GM21723 (cell line): ENCODE data around the gene BRD2.

Experiments used
- ATAC-seq: cut with Tn5 transposase; IDR thresholded peaks from one replicate; pipeline ENCODE4 v1.9.1; 2021; ENCODE audit warnings: mild to moderate bottlenecking, moderate library complexity; ENCODE audit not compliant: unreplicated experiment

Gene BRD2

DNA sequence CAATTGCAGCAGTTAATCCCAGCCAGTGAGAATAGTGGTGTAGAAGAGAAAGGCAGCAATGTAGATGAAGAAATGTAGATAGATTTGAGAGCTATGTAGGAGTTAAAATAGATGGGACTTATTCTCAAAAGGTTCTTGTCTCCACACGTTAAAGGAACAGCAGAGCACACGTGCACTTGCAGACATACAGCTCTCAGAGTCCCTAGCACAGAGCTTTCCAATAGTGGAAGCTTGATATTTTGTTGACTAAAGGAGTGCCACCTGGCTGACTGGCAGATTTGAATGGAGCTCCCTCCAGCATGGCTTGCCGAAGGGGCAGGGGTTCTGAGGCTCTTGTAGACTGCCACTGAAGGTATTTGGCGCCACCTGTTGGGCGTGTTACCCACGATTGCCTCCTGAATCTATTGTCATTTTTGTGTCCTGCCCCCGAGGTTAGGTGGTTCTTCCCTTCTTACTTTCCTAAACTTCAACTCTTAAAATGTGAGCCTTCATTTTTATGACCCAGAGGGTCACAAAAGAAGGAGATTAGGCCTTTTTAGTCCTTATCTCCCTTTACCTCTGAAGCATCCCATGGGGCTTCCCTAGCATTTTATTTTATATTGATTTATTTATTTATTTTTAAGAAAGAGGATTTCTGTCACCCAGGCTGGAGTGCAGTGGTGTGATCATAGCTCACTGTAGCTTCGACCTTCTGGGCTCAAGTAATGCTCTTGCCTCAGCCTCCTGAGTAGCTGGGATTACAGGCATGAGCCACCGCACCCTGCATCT lies 16.4 kb downstream of the BRD2 start:
- peak; percentile 50 for ATAC-seq

- no peak for ATAC-seq
Observed at GRCh38 chr6:32989368-32989767, 21.0 kb downstream of the BRD2 start.

GRCh38 chr6:32991972-32992371 lies 23.6 kb downstream of the BRD2 start:
- ATAC-seq, result no peak

- ATAC-seq, result no peak
Observed at GRCh38 chr6:32993363-32993973, 25.1 kb downstream of the BRD2 start.

- no peak for ATAC-seq
Observed at GRCh38 chr6:32995448-32995847, 27.1 kb downstream of the BRD2 start.

- no peak for ATAC-seq
Observed at GRCh38 chr6:33000055-33000454, 31.7 kb downstream of the BRD2 start.

GRCh38 chr6:33001685-33002084 lies 33.3 kb downstream of the BRD2 start:
- no peak for ATAC-seq

- ATAC-seq, result no peak
Observed at GRCh38 chr6:33004940-33005339, 36.5 kb downstream of the BRD2 start.

DNA sequence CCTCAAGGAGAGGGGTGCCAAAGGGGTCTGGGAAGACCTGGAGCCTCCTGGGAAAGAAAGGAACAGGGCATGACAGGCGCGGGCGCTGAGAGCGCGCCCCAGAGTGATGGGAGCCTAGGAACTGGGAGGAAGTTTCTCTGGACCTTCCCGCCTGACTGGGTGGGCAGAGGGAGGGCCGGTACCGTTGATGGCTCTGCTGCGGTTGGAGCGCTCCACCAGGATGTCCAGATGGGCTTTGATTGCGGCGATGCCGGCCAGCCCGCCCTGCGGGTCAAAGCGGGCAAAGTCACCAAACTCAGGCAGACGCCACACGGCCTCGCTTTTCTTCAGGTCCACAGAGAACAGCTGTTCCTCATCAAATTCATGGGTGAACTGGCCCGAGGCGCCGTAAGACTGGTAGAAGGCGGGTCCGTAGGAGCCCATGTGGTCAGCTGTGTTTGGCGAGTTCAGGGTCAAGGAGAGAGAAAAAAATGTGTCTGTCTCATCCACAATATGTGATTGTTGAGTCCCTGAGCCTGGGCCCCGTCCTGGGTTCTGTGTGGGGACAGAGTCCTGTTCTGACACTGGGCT lies 39.5 kb downstream of the BRD2 start:
- no peak for ATAC-seq

- ATAC-seq, result peak; percentile 93
Observed at GRCh38 chr6:33008944-33009861, 40.8 kb downstream of the BRD2 start, which contains the start of gene HLA-DOA. Gene HLA-DOA, minus strand, starts transcription at chr6:33009591.

DNA sequence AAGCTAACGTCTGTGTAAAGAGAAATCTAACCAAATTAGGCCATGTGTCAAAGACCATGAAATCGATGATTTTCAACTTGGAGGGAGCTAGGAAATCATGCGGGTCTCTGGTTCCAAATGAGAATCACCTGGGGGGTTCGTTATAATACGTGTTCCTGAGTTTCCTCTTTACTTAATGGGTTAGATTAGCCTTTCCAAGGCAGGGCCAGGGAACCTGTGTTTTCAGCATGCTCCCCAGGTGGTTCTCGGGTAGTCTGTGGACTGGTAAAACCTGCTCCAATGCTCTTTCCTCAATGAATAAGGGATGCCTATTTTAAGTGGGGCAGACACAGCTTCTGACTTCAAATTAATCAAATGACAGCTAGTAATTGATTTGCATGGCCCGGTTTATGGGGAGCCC lies 42.0 kb downstream of the BRD2 start:
- ATAC-seq, result no peak

DNA sequence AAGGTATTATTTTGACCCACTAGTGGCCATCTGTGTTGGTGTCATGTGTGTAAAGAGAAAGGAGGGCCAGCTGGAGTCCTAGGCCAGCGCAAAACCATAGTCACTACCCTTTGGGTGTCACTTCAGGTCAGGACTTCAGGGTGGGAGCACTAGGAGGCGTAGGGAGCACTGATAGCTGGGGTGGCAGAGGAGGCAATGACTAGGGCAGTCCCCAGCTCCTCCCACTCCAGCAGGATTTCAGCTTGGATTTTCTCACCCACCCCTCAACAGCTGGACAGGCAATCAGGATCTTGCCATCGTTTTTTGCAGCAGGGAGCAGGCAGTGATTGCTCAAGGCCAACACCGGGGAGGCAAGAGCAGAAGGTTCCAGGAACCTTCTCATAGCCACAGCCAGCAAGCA lies 45.2 kb downstream of the BRD2 start:
- ATAC-seq, result no peak

GRCh38 chr6:33014841-33015634 lies 46.6 kb downstream of the BRD2 start:
- no peak for ATAC-seq

DNA sequence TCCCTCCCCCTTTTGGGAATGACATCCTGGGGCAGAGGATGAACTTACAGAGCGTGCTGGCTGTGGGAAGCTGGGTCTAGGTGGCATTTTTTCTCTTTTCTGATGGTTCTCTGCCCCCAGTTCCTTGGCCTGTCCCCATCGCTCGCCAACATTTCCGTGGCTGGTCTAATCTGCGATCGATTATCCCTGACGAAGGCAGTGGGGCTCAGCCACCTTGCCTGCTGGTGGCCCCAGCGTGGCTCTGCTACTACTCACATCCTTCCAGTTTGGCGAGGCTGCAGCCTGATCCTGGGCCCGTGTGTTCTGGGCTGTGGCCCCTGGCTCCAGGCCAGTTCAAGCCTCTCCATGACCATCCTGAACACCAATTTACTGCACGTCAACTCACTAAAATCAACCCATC lies 47.4 kb downstream of the BRD2 start:
- no peak for ATAC-seq

DNA sequence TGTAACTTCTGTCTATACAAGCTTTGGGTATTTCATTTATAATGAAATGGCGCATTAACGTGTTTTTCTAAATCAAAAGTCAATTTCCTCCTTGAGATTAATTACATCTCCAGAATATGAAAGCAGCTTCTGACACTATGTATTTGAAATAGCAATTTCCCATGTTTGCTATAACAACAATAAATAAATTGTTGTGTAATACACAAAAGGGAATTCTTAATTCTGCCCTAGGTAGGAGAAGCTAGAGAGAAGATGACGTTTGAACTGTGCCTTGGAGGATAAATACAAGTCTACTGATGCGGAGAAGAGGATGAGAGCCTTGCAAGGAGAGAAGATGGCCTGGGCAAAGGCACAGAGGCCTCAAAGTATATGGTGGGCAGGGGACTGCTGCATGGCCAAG lies 48.6 kb downstream of the BRD2 start:
- ATAC-seq, result no peak

DNA sequence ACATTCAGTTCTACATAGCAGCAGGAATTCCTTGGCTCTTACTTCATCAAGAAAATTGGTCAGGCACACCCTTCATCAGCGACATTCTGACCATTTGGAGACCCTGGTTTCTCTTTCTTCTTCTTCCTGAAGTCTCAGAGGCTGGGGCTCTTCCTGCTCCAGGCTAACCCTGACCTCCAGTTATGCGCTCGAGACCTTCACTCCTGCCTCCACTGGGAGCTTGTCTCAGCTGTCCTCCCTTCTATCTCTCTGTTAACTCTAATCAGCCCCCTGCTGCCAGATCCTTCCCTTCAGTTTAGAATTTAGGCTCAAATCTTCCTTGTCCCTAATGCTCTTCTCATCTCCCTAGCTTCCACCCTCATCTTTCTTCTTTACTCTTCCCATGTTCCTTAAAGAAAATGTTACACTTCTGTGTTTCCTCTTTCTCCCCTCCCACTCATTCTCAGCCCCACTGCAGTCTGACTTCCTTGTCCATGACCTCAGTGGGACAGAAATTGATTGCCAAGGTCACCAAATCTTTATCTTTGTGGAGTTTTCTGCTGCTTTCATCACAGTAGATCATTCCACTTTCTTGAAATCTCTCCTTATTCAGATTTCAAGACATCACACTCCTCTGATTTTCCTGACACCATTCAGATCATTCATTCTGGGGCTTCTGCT lies 49.4 kb downstream of the BRD2 start:
- ATAC-seq, result no peak

GRCh38 chr6:33018418-33018817 lies 50.0 kb downstream of the BRD2 start:
- ATAC-seq, result no peak

DNA sequence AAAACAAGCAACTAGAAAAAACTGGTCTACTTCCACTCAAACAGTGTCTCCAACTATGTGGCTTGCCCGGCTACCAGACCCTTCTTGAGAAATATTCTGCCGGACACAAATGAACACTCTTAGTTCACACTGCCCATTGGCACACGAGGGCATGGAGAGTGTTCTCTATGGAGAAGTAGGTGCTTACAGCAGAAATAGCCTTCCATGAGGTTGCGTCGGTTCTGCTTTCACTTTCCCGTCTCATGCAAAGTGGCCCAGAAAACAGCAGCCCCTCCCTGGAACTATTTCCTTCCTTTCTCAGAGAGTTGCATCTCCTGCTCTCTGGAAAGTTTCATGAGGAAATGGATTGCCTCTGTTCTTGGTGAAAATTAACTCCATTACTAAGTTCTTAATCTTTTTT lies 50.5 kb downstream of the BRD2 start:
- ATAC-seq, result peak; percentile 64

- no peak for ATAC-seq
Observed at GRCh38 chr6:33019372-33019771, 51.0 kb downstream of the BRD2 start.

- no peak for ATAC-seq
Observed at GRCh38 chr6:33021917-33022316, 53.5 kb downstream of the BRD2 start.
